Upper lobe of left lung (tissue), 6 donors: ENCODE results near the gene SFMBT1. TPM values are rescaled to one million over a fixed set of nuclear protein-coding genes. Genes with fewer than 3 reads are reported as not detected.

Experiments used
- ATAC-seq, 2 donors: fragments of 200-7000 bp; cut with Tn5 transposase; one replicate each; pipeline ENCODE4 v1.9.1; 2022; ENCODE audit warnings: mild to moderate bottlenecking in 2 of 2, moderate library complexity in 2 of 2; ENCODE audit not compliant: low FRiP score in 2 of 2
- DNase-seq, 2 donors: peaks; one replicate each; pipeline ENCODE4 v3.0.0-alpha.2; 2019 to 2020
- H3K27ac ChIP-seq, 4 donors: fragments of 200-600 bp; sonication (generic); one replicate each; pipeline ENCODE4 v1.5.1; 2016 to 2019
- H3K27me3 ChIP-seq, 4 donors: fragments of 200-600 bp; sonication (generic); one replicate each; pipeline ENCODE4 v1.5.1; 2017 to 2019
- H3K36me3 ChIP-seq, 4 donors: fragments of 200-600 bp; sonication (generic); one replicate each; pipeline ENCODE4 v1.5.1; 2016 to 2019
- H3K4me1 ChIP-seq, 4 donors: fragments of 200-600 bp; sonication (generic); one replicate each; pipeline ENCODE4 v1.5.1; 2018 to 2019
- H3K4me3 ChIP-seq, 4 donors: fragments of 200-600 bp; sonication (generic); one replicate each; pipeline ENCODE4 v1.5.1; 2017 to 2019; ENCODE audit warnings: mild to moderate bottlenecking in 2 of 4, moderate library complexity in 1 of 4
- H3K9me3 ChIP-seq, 4 donors: fragments of 200-600 bp; sonication (generic); one replicate each; pipeline ENCODE4 v1.5.1; 2018 to 2019
- EP300 ChIP-seq, 4 donors: sonication (generic); formaldehyde crosslinking; IDR thresholded peaks; one replicate each; pipeline ENCODE4 v1.5.1; 2017; ENCODE audit warnings: antibody characterized with exemption in 4 of 4, control low read depth in 2 of 4
- POLR2A ChIP-seq, 4 donors: fragments of 450-650 bp; IDR thresholded peaks; one replicate each; pipeline ENCODE4 v1.5.1; 2016 to 2017; ENCODE audit warnings: antibody characterized with exemption in 4 of 4, mild to moderate bottlenecking in 2 of 4
- POLR2AphosphoS5 ChIP-seq, 2 donors: sonication (generic); formaldehyde crosslinking; IDR thresholded peaks; one replicate each; pipeline ENCODE4 v1.5.1; 2017; ENCODE audit warnings: antibody characterized with exemption in 2 of 2
- WGBS, 2 donors: methylation state at CpG; one replicate each; pipeline ENCODE4 v1.1.5; 2017 to 2018; 5-methylcytosine and 5-hydroxymethylcytosine counted together
- total RNA-seq, 6 donors: library from RNA; depleted of rRNA in 4 of 6; stranded (reverse); fragments of >200 nt in 4 of 6; gene quantifications; one replicate each; pipeline versions ENCODE4 v1.1.0 to v1.2.1, GENCODE V29; 2016 to 2021
- TF ChIP-seq, protein P1 (sequence below), 6 experiments: fragments of 450-650 bp in 4 of 6; fragments of 200-600 bp in 2 of 6; sonication (generic) in 2 of 6; IDR thresholded peaks; one replicate each; pipeline ENCODE4 v1.5.1; 2016 to 2019; ENCODE audit warnings: antibody characterized with exemption in 6 of 6
- donor health status: DM: no; HTN: no; CAD: no; lungs with moderate emphysema.
- donor health status: DM: no; HTN: yes; CAD: no; lungs with severe emphysema.

SFMBT1 gene
- total RNA-seq, 6 donors from 2014 or later = 12.8 to 69.9 (median 32.9) TPM

DNA sequence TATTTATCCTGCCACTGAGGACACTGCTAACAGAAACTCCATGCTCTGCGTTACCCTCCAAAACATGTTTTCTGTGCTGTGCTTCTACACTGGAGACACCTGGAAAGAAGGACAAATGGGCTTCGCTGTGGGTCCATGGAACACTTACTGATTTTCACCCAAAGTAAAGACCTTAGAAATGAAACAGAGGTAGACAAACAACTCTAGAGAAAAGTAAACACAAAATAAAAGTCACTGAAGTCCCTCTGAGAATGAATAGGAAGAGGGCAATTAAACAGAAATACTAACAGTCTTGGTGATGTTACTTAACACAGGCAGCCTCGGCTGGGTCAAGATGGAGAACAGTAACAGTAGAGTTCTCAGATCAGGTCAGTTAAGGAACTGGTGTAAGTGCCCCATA lies 141.9 kb downstream of the SFMBT1 start:
- Histone ChIP-seq H3K9me3 (no peaks in the 10 kb centered on the region), H3K4me1 (no peaks in the 10 kb centered on the region), H3K27ac (no peak overlapping the region), H3K4me3 (no peak overlapping the region), H3K27me3 (no peaks in the 10 kb centered on the region), H3K36me3 (peaks cover 0 to 34% (median 9%) of the 10 kb centered on the region in 4 donors)
- TF ChIP-seq EP300 (IDR thresholded peaks at IDR 0.05) (no peak), POLR2AphosphoS5 (IDR thresholded peaks at IDR 0.05) (no peak), POLR2A (IDR thresholded peaks at IDR 0.05) (no peak)
- TF ChIP-seq, protein P1, sequence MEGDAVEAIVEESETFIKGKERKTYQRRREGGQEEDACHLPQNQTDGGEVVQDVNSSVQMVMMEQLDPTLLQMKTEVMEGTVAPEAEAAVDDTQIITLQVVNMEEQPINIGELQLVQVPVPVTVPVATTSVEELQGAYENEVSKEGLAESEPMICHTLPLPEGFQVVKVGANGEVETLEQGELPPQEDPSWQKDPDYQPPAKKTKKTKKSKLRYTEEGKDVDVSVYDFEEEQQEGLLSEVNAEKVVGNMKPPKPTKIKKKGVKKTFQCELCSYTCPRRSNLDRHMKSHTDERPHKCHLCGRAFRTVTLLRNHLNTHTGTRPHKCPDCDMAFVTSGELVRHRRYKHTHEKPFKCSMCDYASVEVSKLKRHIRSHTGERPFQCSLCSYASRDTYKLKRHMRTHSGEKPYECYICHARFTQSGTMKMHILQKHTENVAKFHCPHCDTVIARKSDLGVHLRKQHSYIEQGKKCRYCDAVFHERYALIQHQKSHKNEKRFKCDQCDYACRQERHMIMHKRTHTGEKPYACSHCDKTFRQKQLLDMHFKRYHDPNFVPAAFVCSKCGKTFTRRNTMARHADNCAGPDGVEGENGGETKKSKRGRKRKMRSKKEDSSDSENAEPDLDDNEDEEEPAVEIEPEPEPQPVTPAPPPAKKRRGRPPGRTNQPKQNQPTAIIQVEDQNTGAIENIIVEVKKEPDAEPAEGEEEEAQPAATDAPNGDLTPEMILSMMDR (IDR thresholded peaks at IDR 0.05) = no peak
- 83 to 85% methylated on average over 3 of the region's 3 CpGs for whole genome bisulfite sequencing, 2 donors
- ATAC-seq (no peak), DNase-seq (no peak)

DNA sequence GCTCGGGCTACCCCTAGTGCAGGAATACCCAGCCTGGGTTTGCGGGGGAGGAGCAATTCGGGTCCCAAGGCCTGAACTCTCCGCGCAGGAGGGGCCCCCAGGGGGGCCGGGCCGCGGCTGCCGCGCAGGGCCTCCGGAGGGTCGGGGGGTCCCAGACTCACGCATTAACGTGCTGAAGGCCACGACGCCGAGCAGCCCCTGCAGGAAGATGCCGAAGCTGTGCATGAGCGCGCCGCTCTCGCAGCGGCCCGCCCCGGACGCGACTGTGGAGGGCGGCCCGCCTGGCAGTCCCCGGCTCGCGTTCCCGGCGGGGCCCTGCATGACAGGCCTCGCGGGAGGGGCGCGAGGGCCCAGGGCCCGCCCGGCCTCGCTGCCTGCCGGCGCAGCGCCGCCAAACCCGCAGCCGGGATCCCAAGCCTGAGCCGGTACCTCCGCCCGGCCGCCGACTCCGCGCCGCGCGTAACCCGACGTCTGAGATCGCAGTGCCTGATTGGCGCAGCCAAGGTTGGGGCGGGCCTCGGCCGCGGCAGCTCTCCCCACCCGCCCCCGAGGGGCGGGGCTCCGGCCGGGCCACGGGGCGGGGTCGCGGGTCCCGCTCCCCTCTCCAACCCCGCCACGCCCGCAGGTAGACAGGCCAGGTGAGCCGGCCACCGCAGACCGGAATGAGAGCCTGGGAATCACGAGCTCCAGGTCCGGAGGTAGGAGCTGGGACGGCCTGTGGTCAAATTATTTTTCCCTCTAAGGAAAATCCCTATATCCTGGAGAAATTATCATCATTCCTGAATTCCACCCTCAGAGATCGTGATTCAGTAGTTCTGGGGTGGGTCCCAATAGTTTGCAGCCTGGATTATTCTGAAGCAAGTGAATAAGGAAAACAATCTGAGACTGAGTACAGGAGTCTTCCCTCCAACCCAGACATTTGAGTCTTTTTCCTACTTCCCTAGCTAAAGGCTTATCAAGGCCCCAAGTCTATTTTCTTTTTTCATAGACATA lies 148.4 kb downstream of the SFMBT1 start, which contains the start of gene STIMATE:
TSS of gene STIMATE (minus strand) at position 419 of the 993 bp plus-strand sequence. CDS start at position 321, 98 bp downstream.
- TF ChIP-seq POLR2AphosphoS5 (IDR thresholded peaks at IDR 0.05) (peak in 1 of 2 donors; percentile 69), EP300 (IDR thresholded peaks at IDR 0.05) (no peak), POLR2A (IDR thresholded peaks at IDR 0.05) (peak in 2 of 4 donors; percentile 65 to 82)
- TF ChIP-seq, protein P1 (IDR thresholded peaks at IDR 0.05) = peak in 2 of 6 experiments; percentile 20 to 28
- H3K4me3 ChIP-seq = peak within 1 kb of the TSS; percentile 79 to 98 (median 96)
- H3K4me1 ChIP-seq = peaks cover 36 to 47% (median 41%) of the 10 kb centered on the region in 4 donors
- H3K27ac ChIP-seq = peak within 1 kb of the TSS; percentile 74 to 89 (median 76)
- no peaks in the 10 kb centered on the region for H3K36me3 ChIP-seq
- ATAC-seq = peak; percentile 95 to 99
- DNase-seq = peak; percentile 94 to 98
- H3K9me3 ChIP-seq = no peaks in the 10 kb centered on the region
- H3K27me3 ChIP-seq = no peaks in the 10 kb centered on the region
- 0 to 1% methylated on average over 4 to 14 of the region's 85 CpGs for WGBS, 2 donors

DNA sequence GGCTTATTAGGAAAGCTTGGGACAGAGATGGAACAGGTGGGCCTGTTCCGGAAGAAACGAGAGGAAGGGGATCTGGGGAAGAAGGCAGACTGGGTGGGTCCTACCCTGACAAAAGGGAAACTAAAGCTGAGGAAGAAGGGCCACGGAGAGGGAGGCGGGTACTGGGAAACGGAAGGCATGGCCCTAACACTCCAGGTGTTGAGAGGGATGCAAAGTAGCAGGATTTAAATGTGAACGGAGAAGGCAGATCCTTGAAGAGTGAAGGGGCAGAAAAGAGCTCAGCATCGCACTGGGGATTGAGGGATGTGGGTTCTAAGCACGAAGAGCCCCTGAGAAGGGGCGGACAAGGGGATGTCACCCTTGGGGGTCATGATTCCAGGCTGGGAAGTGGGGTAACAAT lies 149.3 kb downstream of the SFMBT1 start:
- H3K4me1 ChIP-seq = peaks cover 44 to 55% (median 50%) of the 10 kb centered on the region in 4 donors
- H3K36me3 ChIP-seq = no peaks in the 10 kb centered on the region
- H3K27ac ChIP-seq = peak overlapping the region; percentile 74 to 89 (median 76)
- H3K9me3 ChIP-seq = no peaks in the 10 kb centered on the region
- H3K4me3 ChIP-seq = peak overlapping the region; percentile 79 to 98 (median 96)
- no peak for TF ChIP-seq EP300 (IDR thresholded peaks at IDR 0.05)
- TF ChIP-seq POLR2AphosphoS5 (IDR thresholded peaks at IDR 0.05) = no peak
- TF ChIP-seq, protein P1 (IDR thresholded peaks at IDR 0.05) = no peak
- TF ChIP-seq POLR2A (IDR thresholded peaks at IDR 0.05) = no peak
- 3 to 5% methylated on average over 9 of the region's 9 CpGs for WGBS, 2 donors
- H3K27me3 ChIP-seq = no peaks in the 10 kb centered on the region
- DNase-seq = peak in 1 of 2 donors; percentile 61
- no peak for ATAC-seq

DNA sequence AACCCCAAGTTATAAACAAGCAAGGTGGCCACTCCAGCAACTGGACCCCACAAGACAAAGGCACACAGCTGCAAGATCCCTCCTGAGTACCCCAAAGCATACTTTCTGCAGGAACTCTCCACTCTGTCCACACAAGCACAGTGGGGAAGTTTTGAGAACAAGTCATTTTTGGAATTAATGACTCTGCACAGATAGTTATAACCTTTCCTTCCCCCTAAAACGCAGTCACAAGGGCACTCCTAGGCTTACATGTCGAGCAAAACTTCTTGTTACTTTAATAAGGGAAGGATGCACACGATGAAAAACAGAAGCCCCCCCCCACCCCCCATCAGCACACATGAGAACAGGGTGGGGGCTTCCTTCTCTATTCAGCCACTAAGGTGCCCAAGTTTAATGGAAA lies 149.7 kb downstream of the SFMBT1 start:
- ATAC-seq = no peak
- TF ChIP-seq POLR2AphosphoS5 (IDR thresholded peaks at IDR 0.05) (no peak), POLR2A (IDR thresholded peaks at IDR 0.05) (no peak), EP300 (IDR thresholded peaks at IDR 0.05) (no peak)
- TF ChIP-seq, protein P1 (IDR thresholded peaks at IDR 0.05) = no peak
- peaks cover 48 to 59% (median 54%) of the 10 kb centered on the region in 4 donors for H3K4me1 ChIP-seq
- peak overlapping the region in 3 of 4 donors; percentile 79 to 98 (median 95) for H3K4me3 ChIP-seq
- no peaks in the 10 kb centered on the region for H3K36me3 ChIP-seq
- peak overlapping the region in 3 of 4 donors; percentile 74 to 89 (median 75) for H3K27ac ChIP-seq
- no peaks in the 10 kb centered on the region for H3K9me3 ChIP-seq
- no peak for DNase-seq
- H3K27me3 ChIP-seq = no peaks in the 10 kb centered on the region
- 9 to 18% methylated on average over 3 of the region's 3 CpGs for WGBS, 2 donors
